Activated CD8-positive, alpha-beta memory T cell treated with anti-CD3 and anti-CD28 coated beads, Interleukin-2, amount 10 ng/mL, durations not matched to agents 7 days and 5 days (primary cell): ENCODE measurements around the gene RNF138. TPM values are rescaled to one million over a fixed set of nuclear protein-coding genes. Genes with fewer than 3 reads are reported as not detected.

Source experiments
- ATAC-seq: fragments of 150-1000 bp; cut with Tn5 transposase; one replicate; pipeline ENCODE4 v1.10.0; 2021; ENCODE audit warnings: moderate library complexity
- CTCF ChIA-PET: fragments of 350-600 bp; sonication (Branson Sonifier 250); formaldehyde crosslinking; loops from one replicate; lab custom pipeline; 2021; ENCODE audit warnings: antibody characterized with exemption; lab: Charles Lee
- DNase-seq: peaks from one replicate; pipeline ENCODE4 v3.0.0-alpha.2; 2020
- H3K27ac Mint-ChIP-seq: one replicate; pipeline ENCODE4 v1.8.0; 2021; ENCODE audit warnings: mild to moderate bottlenecking, mixed read lengths
- H3K27me3 Mint-ChIP-seq: one replicate; pipeline ENCODE4 v1.8.0; 2021; ENCODE audit warnings: mixed read lengths
- H3K36me3 Mint-ChIP-seq: one replicate; pipeline ENCODE4 v1.8.0; 2021; ENCODE audit warnings: mild to moderate bottlenecking, mixed read lengths
- H3K4me1 Mint-ChIP-seq: one replicate; pipeline ENCODE4 v1.8.0; 2021; ENCODE audit warnings: mixed read lengths
- H3K4me3 Mint-ChIP-seq: one replicate; pipeline ENCODE4 v1.8.0; 2021; ENCODE audit warnings: mild to moderate bottlenecking, moderate library complexity, mixed read lengths
- H3K9me3 Mint-ChIP-seq: one replicate; pipeline ENCODE4 v1.8.0; 2022; ENCODE audit warnings: low read depth, mixed read lengths
- total RNA-seq, 2 experiments: library from RNA; stranded (reverse); gene quantifications; one replicate each; pipeline ENCODE4 v1.2.3, GENCODE V29; 2021

Gene RNF138
- total RNA-seq, 2 experiments from 2014 or later: 62.1 to 72.9 TPM

DNA sequence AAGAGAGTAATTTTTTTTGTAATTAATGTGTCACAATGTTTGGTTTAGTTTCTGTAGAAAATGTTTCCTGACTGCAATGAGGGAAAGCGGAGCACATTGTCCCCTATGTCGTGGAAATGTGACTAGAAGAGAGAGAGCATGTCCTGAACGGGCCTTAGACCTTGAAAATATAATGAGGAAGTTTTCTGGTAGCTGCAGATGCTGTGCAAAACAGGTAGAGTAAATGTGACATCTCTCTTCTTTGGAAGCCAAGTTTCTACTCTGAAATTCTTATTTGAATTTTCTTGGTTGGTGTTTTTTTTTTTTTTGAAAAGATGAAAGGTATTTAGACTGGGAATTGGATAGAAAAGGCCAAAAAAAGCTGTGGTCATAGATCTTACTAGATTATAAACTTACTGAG, 20.0 kb downstream of the RNF138 start:
- peak overlapping the region; percentile 49 for H3K27ac Mint-ChIP-seq
- DNase-seq (no peak), ATAC-seq (no peak)
- H3K4me3 Mint-ChIP-seq: no peak overlapping the region
- CTCF ChIA-PET: interaction anchor here (0.8 to 1.3 kb wide), 4 partner anchors 8 to 135 kb away, joined by 3 read pairs; no protein-coding TSS in a partner anchor
- H3K36me3 Mint-ChIP-seq: peaks cover 37% of the 10 kb centered on the region
- H3K4me1 Mint-ChIP-seq: peaks cover 21% of the 10 kb centered on the region
- no peaks in the 10 kb centered on the region for H3K9me3 Mint-ChIP-seq
- no peaks in the 10 kb centered on the region for H3K27me3 Mint-ChIP-seq

DNA sequence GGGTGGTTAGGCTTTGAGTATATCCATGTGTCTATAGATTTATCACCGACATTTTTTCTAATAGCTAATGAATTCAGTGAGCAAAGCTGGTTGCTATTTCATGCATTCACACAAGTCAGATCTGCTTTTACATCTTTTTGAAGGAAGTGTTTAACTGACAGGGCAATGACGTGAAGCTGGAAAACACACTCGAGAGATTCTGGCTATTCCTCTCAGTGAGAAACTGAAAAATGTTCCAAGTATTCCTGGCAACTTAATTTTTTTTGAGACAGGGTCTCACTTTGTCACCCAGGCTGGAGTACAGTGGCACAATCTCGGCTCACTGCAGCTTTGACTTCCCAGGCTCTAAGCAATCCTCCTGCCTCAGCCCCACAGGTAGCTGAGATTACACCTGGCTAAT, 21.2 kb downstream of the RNF138 start:
- CTCF ChIA-PET: interaction anchor here (1.3 to 1.4 kb wide), 3 partner anchors 10 to 40 kb away, joined by 3 read pairs; no protein-coding TSS in a partner anchor
- DNase-seq (no peak), ATAC-seq (no peak)
- Mint-ChIP-seq H3K4me3 (no peak overlapping the region), H3K9me3 (no peaks in the 10 kb centered on the region), H3K27ac (peak overlapping the region; percentile 15), H3K4me1 (peaks cover 28% of the 10 kb centered on the region), H3K36me3 (peaks cover 45% of the 10 kb centered on the region), H3K27me3 (no peaks in the 10 kb centered on the region)

DNA sequence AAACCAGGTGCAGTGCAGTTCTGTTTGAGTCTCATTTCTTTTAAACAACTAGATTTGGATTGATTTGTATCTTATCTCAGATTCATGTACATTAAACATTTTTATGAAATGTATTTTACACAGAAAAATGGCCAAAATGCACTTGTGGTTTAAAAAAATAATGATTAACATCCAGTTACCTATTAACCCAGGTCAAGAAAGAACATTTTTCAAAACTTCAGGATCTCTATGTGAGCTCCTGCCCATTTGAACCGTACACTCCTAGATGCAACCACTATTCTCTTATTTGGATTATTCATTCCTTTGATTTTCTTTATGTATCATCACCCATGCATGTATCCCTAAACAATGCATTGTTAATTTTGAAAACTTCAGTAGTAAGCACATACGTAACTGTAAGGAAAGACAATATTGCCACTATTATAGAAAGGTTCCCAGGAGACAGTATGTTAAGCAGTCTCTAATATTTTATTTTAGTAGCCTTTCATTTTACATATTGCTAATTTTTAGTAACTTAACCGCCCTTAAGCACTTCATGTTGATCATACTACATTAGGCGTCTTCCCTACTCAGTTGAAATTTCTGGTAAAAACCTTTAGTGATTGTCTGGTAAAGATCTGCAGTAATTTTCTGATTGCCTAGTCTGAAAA, 22.7 kb downstream of the RNF138 start:
- Mint-ChIP-seq H3K36me3 (peaks cover 44% of the 10 kb centered on the region), H3K4me1 (peaks cover 25% of the 10 kb centered on the region), H3K9me3 (no peaks in the 10 kb centered on the region), H3K4me3 (no peak overlapping the region), H3K27me3 (no peaks in the 10 kb centered on the region), H3K27ac (no peak overlapping the region)
- ATAC-seq: no peak
- no peak for DNase-seq
- CTCF ChIA-PET: interaction anchor here (1.2 to 1.4 kb wide), 2 partner anchors 23 to 42 kb away, joined by 3 read pairs; partner anchors contain the start of gene RNF138

- Mint-ChIP-seq H3K4me1 (peaks cover 8% of the 10 kb centered on the region), H3K4me3 (no peak overlapping the region), H3K9me3 (no peaks in the 10 kb centered on the region), H3K27ac (no peak overlapping the region), H3K36me3 (peaks cover 39% of the 10 kb centered on the region), H3K27me3 (no peaks in the 10 kb centered on the region)
- CTCF ChIA-PET: interaction anchor here (1.1 kb wide), 1 partner anchor 37 kb away, joined by 3 read pairs; no protein-coding TSS in a partner anchor
- DNase-seq (no peak), ATAC-seq (no peak)
Observed at GRCh38 chr18:32122039-32122438, 30.4 kb downstream of the RNF138 start.

- DNase-seq (no peak), ATAC-seq (no peak)
- H3K36me3 Mint-ChIP-seq: peaks cover 38% of the 10 kb centered on the region
- H3K4me1 Mint-ChIP-seq: peaks cover 4% of the 10 kb centered on the region
- H3K9me3 Mint-ChIP-seq: no peaks in the 10 kb centered on the region
- no peak overlapping the region for H3K4me3 Mint-ChIP-seq
- no peak overlapping the region for H3K27ac Mint-ChIP-seq
- CTCF ChIA-PET: no interaction called here
- H3K27me3 Mint-ChIP-seq: no peaks in the 10 kb centered on the region
Observed at GRCh38 chr18:32126538-32126937, 34.9 kb downstream of the RNF138 start.

DNA sequence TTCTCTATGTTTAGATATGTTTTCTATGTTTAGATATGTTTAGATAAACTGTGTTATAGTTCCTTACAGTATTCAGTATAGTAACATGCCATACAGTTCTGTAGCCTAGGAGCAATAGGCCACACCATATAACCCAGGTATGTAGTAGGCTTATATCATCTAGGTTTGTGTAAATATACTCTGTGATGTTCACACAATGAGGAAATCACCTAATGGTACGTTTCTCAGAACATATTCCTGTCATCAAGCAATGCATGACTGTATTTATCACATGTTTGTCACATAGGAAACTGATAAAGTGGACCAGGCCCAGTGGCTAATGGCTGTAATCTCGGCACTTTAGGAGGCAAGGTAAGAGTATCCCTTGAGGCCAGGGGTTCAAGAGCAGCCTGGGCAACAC, 44.0 kb downstream of the RNF138 start:
- DNase-seq (no peak), ATAC-seq (no peak)
- Mint-ChIP-seq H3K27ac (no peak overlapping the region), H3K27me3 (no peaks in the 10 kb centered on the region), H3K9me3 (no peaks in the 10 kb centered on the region), H3K4me1 (peaks cover 4% of the 10 kb centered on the region), H3K36me3 (peaks cover 11% of the 10 kb centered on the region), H3K4me3 (no peak overlapping the region)
- CTCF ChIA-PET: no interaction called here

DNA sequence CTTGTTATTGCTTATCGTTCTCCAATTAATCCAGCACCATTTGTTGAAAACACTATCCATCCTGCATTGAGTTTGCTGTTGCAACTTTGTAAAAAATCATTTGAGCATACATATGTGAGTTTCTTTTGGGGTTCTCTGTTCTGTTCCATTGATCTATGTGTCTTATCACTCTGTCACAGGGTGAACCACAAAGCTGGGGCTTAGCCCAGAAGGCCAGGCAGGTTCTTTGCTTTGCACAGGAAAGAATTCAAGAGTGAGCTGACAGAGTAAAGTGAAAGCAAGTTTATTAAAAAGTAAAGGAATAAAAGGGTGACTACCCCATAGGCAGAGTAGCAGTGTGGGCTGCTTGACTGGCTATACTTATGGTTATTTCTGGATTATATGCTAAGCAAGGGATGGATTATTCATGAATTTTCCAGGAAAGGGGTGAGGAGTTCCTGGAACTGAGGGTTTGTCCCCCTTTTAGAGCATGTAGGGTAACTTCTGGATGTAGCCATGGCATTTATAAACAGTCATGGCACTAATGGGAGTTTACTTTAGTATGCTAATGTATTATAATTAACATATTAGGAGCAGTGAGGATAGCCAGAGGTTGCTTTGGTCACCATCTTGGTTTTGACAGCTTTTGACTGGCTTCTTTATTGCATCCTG, 46.8 kb downstream of the RNF138 start:
- Mint-ChIP-seq H3K27me3 (peaks cover under 1% of the 10 kb centered on the region), H3K4me3 (no peak overlapping the region), H3K27ac (no peak overlapping the region), H3K4me1 (peaks cover 6% of the 10 kb centered on the region), H3K36me3 (no peaks in the 10 kb centered on the region), H3K9me3 (no peaks in the 10 kb centered on the region)
- peak; percentile 23 for ATAC-seq
- no peak for DNase-seq
- CTCF ChIA-PET: no interaction called here

DNA sequence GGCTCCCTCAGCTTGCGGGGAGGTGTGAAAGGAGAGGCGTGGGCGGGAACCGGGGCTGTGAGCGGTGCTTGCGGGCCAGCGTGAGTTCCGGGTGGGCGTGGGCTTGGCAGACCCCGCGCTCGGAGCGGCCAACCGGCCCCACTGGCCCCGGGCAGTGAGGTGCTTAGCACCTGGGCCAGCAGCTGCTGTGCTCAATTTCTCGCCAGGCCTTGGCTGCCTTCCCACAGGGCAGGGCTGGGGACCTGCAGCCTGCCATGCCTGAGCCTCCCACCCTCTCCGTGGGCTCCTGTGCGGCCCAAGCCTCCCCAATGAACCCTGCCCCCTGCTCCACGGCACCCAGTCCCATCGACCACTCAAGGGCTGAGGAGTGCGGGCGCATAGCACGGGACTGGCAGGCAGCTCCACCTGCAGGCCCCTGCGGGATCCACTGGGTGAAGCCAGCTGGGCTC, 48.2 kb downstream of the RNF138 start:
- Mint-ChIP-seq H3K27me3 (peaks cover 10% of the 10 kb centered on the region), H3K4me1 (peaks cover 8% of the 10 kb centered on the region), H3K9me3 (no peaks in the 10 kb centered on the region), H3K36me3 (no peaks in the 10 kb centered on the region), H3K27ac (no peak overlapping the region), H3K4me3 (no peak overlapping the region)
- CTCF ChIA-PET: no interaction called here
- no peak for ATAC-seq
- DNase-seq: no peak

GRCh38 chr18:32148185-32148870, 56.7 kb downstream of the RNF138 start:
- CTCF ChIA-PET: interaction anchor here (1.7 kb wide), 1 partner anchor 10 kb away, joined by 4 read pairs; no protein-coding TSS in a partner anchor
- Mint-ChIP-seq H3K4me3 (no peak overlapping the region), H3K27ac (no peak overlapping the region), H3K4me1 (peaks cover 15% of the 10 kb centered on the region), H3K36me3 (peaks cover 2% of the 10 kb centered on the region), H3K9me3 (peaks cover 2% of the 10 kb centered on the region), H3K27me3 (peaks cover 65% of the 10 kb centered on the region)
- ATAC-seq (no peak), DNase-seq (no peak)

- CTCF ChIA-PET: no interaction called here
- peak; percentile 82 for ATAC-seq
- Mint-ChIP-seq H3K9me3 (peaks cover 5% of the 10 kb centered on the region), H3K4me3 (no peak overlapping the region), H3K27me3 (peaks cover 62% of the 10 kb centered on the region), H3K4me1 (peaks cover 13% of the 10 kb centered on the region), H3K36me3 (peaks cover 6% of the 10 kb centered on the region), H3K27ac (no peak overlapping the region)
- DNase-seq: no peak
Observed at GRCh38 chr18:32152705-32153448, 61.2 kb downstream of the RNF138 start.

- Mint-ChIP-seq H3K9me3 (peaks cover 5% of the 10 kb centered on the region), H3K27ac (no peak overlapping the region), H3K4me3 (no peak overlapping the region), H3K4me1 (peaks cover 19% of the 10 kb centered on the region), H3K27me3 (peaks cover 35% of the 10 kb centered on the region), H3K36me3 (peaks cover 6% of the 10 kb centered on the region)
- CTCF ChIA-PET: interaction anchor here (1.9 to 3.8 kb wide), 3 partner anchors 115 to 396 kb away, joined by 5 to 51 read pairs (median 26); no protein-coding TSS in a partner anchor
- ATAC-seq: no peak
- no peak for DNase-seq
Observed at GRCh38 chr18:32156855-32157254, 65.2 kb downstream of the RNF138 start.

DNA sequence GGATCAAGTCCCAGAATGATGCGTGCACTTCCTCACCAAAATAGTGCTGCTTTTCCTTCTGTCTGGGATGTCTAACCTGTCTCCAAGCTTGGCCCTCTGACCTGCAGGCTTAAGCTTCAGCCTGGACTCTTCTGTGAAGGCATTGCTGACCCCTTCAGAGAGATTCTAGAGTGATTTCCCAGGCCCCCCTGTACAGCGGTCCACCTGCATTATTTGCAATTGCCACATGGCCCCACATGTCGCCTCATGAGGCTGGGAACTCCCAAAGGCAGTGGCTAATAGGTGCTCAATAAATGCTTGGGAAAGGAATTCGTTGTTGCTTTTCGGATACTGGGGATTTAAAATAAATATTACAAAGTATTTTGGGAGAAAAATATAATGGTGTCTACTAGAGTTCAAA, 65.9 kb downstream of the RNF138 start:
- peaks cover 14% of the 10 kb centered on the region for H3K4me1 Mint-ChIP-seq
- H3K27ac Mint-ChIP-seq: no peak overlapping the region
- DNase-seq: no peak
- CTCF ChIA-PET: interaction anchor here (0.7 to 3.8 kb wide), 24 partner anchors 8 to 400 kb away, joined by 3 to 51 read pairs (median 4); partner anchors contain the start of gene GAREM1
- ATAC-seq: no peak
- no peak overlapping the region for H3K4me3 Mint-ChIP-seq
- peaks cover 6% of the 10 kb centered on the region for H3K36me3 Mint-ChIP-seq
- peaks cover 27% of the 10 kb centered on the region for H3K27me3 Mint-ChIP-seq
- peaks cover 5% of the 10 kb centered on the region for H3K9me3 Mint-ChIP-seq
